Measurements from ENCODE around the gene CDK17.

CDK17 gene

DNA sequence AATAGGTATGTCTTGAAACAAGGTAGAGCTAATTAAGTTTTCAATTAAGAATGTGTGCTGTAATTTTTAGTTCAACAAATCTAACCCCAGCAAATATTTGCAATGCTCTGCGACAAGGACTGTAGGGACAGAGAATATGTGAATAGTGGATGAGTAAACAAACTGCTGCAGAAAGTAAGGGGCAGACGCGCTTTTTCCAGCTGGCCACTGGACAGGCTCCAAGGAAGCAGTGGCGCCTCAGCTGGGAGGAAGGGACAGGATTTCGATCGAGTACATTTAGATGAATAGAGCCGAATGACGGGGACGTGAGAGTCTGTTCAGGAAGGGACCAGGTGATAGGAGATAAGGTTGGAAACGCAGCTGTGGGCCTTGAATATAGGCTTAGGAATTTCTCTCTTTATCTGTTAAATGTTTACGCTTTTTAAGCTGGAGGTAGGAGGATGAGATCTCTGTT is 136.8 kb downstream of the CDK17 start:
- DNase-seq (ENCODE audit: low read depth), result no peak

DNA sequence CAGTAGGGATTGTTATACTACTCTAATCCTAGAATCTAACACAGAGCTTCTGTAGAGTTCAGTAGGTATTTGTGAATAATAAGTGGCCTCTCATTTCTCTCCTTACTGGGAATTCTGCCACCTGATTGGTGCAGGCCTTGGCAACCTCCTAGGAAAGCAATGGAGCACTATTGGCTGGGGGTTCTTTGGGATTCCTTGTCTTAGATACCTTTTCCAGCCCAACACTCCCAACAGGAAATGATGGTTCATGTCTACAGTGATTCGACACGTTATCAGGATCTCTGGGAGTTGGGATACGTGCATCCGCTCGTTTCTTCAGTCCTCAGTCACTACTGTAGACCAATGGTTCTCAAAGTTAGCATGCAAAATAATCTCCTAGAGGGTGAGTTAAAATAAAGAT is 138.7 kb downstream of the CDK17 start:
- DNase-seq (ENCODE audit: low read depth), result no peak

DNA sequence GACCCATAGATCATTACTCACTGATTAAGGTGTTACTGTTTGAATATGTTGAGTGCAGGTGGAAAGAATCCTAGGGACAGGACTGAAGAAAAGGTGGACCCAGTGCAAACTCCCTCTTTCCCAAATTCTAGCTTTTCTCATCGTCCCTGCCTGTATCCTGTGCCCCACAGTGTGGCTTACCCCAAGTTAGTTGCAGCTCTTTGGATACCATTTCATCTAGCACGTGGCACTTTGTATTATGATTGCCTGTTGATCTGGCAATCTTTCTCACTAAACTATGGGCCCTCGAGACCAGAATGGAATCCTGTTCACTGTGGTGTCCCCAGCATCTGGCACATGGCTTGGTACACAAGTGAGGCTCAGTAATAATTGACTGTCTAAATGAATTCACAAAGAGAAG is 139.6 kb downstream of the CDK17 start:
- DNase-seq (ENCODE audit: low read depth), result no peak

DNA sequence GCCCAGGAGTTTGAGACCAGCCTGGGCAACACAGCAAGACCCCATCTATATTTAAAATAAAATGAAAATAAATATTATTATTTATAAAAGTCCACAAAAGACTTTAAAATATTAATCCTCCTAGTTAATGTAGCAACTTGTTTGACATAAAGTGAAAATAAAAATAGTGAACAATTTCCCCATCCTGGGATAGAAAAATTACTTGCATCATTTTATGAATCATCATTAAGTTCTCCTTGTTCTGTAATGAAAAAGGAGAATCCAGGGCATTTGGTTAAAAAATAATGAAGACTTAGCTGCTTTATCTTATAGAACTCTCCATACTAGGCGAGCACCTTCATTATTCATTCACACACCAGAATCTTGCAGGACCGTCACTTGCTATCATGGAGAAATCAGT is 140.0 kb downstream of the CDK17 start:
- no peak for DNase-seq (ENCODE audit: low read depth)

DNA sequence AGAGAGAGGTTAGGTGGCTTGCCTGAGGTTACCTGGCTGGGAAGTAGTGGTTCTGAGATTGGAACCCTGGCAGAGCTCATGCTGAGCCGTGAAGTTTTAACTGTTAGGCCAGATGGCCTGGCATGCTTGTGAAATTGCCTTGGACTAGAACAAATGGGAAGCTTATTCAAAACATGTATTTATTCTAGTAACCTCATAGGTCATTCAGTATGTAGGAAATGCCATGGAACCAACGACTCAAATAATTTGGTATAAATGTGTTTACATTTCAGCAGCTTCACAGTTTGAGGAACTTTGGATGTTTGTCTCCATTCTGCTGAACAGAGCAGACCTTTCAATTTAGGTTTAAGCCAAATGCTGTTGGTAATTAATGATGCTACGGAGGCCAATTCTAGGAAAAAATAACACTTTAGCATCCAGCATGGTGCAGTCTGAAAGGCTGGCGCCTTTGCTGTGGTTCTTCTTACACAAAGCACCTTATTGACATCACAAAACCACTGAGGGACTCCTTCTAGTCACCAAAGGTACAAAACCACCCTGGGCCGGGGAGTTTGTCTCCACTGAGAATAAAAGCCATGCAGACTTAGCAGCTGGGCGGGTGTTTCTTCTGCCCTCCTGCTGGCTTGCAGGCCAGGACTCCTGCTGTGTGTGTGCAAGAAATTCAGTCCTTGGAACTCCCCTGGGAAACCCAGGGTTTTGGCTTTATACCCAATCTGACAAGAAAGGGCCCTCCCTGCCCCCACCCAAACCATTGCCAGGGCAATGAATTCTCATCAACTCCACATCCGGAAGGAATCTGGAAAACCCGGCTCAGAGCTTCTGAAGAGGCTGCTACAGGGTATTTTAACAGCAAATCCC is 141.9 kb downstream of the CDK17 start:
- no peak for DNase-seq (ENCODE audit: low read depth)

DNA sequence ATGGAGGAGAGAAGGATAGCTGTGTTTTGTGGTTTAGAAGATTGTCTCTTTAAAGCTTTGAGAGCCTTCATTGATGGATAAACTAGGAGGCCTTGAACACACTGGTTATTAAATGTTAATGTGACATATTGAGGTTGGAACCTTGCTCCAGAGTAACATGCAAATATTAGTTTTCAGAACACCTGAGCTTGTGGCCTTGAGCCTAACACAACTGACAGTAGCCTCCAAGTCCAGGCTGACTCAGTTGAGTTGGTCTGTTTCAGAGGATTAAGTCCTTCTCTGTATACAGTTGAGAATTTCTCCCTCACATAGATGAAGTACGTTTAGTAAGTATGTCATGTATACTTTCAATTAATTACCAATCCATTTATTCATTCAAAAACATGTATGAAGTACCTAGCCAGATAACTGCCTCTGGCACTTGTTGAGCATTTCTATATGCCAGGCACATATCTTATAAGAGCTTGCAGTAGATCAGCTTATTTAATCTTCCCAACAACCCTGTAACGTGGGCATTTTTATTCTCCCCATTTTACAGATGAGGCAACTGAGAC is 142.6 kb downstream of the CDK17 start:
- DNase-seq (ENCODE audit: low read depth), result no peak

DNA sequence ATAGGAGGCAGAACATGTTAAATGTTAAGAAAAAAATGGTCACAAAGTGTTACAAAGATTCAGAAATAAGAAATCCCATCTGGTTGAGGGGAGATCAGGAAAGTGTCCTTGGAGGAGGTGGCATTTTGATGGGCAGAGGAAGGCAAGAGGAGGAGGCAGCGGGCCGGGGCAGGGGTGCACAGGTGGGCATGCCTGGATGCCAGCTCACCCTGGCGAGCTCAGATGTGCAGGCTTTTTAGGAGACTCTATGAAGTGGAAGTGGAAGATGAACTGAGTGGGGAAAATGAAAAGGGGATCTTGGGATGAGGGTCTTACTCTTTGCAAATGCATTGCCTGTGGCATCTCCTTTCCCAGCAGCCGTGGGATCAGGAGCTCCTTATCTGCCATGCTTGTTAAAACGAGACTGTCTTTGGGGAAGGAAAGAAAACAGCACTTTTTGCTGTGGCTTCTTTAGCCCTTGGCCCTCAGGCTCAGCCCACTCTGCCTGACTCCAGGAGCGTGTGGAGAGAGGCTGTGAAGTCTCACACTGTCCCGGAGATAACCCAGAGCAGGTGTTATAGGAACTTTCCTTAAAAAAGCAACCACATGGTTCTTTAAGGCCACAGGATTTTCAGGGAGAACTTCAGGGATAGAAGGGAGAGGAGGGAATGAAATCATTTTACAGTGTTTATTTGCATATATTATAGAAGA is 143.4 kb downstream of the CDK17 start:
- DNase-seq (ENCODE audit: low read depth), result no peak

DNA sequence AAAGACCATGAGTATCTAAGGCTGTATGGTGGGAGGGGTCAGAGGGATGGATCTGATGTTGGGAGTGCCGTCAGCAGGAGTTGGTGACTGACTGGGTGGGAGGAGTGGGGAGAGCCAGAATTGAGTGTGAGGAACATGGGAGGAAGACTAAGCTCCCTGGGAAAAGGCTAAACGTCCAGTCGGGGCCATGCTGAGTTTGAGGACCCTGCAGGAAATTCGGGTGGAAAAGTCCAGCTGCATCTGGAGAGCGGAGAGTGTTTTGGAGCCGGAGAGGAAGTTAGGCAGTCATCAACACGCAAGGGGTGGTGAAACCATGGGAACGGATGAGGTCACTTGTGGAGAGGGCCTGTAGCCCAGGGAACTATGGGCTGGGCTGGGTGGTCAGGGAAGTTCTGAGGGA is 145.2 kb downstream of the CDK17 start:
- no peak for DNase-seq (ENCODE audit: low read depth)

DNA sequence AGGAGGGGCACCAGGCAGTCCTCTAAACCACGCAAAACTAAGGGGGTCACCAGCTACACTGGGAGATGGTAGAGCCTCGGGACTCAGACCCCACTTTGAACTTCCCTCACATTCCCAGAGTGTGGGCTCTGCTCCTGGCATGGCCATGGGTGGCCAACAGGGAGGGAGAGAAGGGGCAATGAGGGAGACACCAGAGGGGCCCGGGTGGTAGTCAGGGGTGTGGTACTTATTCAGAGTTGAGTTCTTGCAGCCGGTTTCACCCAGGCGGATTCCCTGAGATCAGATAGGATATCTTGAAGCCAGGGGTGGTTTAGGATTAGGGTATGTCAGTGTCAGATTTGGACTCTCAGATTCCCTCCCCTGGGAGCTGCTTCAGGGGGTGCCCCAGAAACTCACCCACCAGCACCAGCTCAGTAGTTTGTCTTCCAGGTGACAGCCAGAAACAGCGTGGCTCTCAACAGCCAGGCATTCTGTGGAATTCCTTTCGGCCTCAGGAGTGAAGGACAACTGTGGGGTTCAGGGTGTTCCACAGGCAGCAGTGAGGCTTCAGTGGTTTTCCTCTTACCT is 150.0 kb downstream of the CDK17 start:
- no peak for DNase-seq (ENCODE audit: low read depth)

DNA sequence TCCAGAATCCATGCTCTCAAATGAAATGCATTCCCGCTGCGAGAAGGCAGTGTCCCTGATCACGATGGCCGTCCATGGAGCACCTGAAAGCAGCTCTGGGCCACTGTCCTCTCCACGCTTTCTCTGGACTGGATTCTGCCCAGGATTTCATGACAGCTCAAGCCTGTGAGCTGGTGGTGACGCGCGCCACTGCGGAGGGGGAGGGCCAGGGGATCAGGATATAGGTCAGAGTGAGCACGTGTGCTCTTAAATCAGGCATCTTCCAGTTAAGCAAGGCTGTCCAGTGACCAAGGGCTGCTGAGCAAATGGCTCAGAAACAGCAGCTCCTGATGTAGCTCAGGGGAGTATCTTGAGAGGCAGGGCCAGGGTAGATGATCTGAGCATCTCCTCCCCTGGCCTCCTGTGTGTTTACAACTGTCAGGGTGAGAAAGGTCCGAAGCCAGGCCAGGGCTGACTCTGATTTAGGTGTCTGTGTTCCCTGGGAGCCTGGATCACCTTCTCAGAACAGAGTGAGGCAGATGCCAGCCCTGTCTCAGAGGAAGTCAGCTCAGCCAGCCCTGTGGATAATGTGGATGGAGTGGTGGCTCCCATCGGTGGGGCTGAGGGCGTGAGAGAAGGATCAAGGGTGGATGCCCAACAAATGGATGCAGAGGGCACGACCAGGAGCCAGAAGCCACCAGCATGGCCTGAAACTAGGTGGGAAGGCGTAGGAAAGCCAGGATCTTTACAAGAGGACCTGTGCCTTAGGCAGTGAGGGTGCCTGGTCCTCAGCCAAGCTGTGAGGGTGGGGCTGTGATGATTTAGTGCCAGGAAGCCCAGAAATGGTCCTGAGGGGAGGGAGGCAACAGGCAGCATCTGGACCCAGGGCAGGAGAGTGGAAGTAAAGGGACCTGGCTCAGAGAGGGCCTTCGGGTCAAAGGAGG is 150.8 kb downstream of the CDK17 start:
- no peak for DNase-seq (ENCODE audit: low read depth)

DNA sequence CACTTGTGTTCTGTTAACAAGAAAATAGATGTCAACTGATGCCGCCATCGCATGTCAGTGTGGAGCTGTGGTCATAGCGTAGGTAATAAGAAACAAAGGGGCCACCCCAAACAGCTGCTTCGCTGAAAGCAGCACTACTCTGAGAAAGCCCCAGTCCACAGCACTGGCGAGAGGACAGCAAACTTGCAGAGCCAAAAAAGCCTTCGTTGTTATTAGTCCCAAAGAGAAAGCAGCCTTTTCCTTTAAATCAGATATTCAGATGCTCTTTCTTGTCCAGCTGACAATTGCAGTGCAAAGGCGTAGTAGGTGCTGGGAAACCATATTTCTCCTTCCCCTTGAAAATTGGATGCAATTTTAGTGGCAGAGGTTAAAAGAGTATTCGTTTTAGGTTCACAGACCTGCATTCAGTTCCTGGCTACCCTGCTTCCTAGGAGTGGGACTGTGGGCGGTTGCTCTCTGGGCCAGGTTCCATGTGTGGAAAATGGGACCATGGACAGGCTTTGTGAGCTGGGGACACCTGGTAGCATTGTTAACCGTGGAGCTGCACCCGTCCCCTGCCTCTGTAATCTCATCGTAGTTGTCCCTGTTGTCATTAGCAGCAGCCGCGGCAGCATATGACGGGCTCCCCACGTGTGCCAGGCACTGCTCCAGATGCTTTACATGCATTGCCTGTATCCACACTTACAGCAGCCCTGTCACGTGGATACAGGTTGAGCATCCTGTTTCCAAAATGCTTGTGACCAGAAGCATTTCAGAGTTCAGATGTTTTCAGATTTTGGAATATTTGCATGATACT is 151.9 kb downstream of the CDK17 start:
- no peak for DNase-seq (ENCODE audit: low read depth)

DNA sequence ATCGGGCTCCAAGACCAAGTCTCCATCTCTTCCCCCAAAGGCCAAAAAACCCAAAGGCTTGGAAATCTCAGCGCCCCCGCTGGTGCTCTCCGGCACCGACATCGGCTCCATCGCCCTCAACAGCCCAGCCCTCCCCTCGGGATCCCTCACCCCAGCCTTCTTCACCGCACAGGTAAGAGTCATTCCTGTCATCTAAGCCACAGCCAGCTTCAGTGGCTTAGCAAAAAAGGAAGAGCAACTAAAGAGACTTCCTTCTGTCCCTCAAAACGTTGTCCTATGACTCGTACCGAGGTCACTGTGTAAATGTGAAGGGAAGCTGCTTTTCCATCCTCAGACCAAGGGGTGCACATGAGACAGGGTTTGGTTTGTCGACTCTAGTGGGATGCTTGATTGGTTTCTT is 152.7 kb downstream of the CDK17 start:
- no peak for DNase-seq (ENCODE audit: low read depth)

DNA sequence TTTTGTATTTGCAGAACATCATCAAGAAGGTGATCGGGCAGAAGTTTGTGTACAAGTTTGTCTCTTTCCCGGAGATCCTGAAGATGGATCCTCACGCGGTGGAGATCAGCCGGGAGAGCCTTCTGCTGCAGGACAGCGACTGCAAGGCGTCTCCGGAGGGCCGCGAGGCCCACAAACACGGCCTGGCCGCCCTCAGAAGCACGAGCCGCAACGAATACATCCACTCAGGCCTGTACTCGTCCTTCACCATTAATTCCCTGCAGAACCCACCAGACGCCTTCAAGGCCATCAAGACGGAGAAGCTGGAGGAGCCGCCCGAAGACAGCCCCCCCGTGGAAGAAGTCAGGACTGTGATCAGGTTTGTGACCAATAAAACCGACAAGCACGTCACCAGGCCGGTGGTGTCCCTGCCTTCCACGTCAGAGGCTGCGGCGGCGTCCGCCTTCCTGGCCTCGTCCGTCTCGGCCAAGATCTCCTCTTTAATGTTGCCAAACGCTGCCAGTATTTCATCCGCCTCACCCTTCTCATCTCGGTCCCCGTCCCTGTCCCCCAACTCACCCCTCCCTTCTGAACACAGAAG is 153.2 kb downstream of the CDK17 start:
- no peak for DNase-seq (ENCODE audit: low read depth)

DNA sequence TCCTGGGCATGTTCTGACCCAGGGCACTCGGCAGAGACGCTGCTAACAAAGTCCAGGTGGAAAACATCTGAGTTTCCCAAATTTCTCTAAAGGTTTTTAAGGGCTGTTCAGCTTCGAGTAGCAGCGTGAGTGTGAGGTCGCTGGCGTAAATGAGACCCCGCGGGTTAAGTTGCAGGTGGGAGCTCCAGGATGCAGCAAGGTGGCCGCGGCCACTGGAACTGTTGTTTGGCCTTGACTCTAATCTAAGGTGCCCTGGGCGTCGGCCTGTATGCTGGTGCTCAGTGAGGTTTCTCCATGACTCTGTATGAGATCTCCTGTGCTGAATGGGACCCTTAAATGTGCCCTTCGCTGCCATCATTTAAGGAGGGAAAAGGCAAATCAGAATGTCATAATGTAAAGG is 155.4 kb downstream of the CDK17 start:
- no peak for DNase-seq (ENCODE audit: low read depth)

DNA sequence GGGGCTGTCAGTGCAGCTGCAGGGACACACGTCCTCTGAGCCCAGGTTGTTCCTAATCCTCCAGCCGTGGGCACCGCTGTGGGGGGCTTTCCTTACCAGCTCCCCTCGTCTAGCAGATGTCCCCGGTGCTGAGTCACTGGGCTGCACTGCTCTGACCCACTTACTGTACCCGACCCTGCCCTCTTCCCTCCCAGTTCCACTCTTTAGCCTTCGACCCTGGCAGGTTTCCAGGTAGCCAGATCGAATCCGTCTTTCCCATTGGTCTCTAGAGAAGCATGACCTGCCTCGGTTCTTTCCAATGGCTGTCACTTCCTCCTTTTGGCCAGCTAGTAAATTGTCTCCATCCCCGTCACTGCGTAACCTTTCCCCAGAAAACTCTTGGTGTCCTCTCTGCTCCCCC is 157.6 kb downstream of the CDK17 start:
- DNase-seq (ENCODE audit: low read depth), result no peak

DNA sequence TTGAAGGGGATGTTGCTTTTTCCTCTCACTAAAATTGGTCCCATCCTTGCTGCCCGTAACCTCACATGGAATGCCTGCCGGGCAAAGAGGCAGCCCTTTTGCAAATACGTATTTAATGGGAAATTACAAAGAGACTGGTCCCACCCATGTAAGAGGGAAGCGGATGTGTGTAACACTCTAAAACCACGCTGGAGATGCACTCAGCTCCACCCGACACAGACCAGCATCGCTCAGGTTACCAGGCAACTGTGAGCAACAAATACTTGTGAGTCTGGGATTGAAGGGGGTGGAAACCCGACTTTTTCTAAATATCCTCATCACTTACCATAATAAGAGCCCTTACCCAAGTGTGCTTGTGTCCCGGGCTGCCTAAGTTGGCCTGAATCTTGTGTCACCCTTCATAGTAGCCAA is 158.4 kb downstream of the CDK17 start:
- DNase-seq (ENCODE audit: low read depth), result peak; percentile 77

DNA sequence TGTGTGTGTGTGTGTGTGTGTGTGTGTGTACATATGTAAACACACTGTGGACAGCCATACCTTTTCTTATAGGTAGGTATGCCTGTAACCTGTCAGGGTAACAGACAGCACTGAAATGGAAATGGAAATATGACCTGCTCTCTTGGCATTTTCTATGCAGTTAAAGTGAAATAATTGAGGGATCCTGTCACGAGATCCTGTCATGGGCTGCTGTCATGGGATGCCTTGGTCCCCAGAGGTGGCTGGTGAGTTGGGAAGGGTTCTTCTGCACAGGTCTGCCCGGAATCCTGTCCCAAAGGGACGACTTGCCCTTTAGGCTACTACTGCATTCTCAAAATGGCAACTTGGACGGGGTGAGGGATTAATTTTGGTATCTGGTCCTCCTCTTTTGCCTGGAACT is 158.8 kb downstream of the CDK17 start:
- no peak for DNase-seq (ENCODE audit: low read depth)

DNA sequence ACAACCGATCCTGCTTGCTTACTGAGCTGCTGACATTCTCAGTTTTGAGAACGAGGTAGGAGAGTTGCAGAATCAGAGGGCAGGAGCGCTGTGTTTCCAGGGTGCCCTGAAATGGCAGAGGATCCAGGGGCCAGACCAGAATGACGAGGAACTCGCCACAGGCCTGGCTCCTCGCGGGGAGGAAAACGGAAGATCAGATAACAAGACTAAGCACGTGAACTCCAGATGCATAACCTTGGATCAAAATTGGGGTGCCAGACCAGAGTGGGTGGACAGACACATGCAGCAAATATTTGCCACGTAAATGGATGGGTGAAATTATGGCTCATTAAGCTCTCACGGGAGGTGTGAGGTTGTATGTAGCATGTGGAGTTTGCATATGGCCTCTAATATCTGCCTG is 159.6 kb downstream of the CDK17 start:
- no peak for DNase-seq (ENCODE audit: low read depth)

DNA sequence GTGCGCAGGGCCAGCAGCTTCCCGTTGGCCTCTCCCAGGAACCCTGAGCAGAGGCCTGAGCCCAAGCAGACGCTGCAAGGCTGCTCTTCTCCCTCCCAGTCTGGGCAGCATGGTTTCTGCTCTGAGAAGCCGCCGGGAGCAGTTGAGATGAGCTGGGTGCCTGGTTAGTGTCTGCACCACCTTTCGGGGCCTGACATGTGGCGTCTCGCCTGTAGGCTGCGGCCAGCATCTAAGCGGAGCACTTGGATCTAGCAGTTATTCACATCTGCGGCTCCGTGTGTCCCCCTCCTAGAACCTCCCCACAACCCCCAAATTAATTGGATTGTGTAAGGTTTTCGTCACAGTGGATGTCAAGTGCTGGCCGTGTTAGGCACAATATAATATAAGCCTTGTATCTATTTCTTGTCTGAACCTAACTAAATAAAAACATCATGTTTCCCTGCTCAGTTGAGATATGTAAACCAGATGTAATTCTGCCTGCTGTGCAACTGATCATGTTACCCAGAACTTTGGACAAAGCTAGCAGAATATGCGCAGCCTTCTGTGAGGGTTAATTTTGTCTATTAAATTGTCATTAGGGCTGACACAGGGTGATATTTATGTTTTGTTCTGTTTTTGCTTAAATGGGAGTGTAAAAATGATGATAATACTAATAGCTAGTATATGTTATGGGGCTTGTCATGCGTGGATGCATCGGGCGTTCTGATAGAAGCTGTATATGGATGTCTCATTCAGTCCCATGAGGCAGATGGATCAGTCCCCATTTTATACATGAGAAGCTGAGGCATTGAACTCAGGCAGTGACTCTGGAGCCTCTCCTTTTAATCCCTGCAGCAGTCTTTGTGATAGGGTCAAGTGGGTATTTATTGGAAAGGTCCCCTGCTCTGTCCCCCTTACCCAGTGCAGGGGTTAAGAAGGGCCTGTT is 160.3 kb downstream of the CDK17 start:
- no peak for DNase-seq (ENCODE audit: low read depth)
